Measurements from ENCODE around the gene RIN1. TPM values are rescaled to one million over a fixed set of nuclear protein-coding genes. Genes with fewer than 3 reads are reported as not detected.

RIN1 gene
- total and polyA plus RNA-seq, 2 experiments from 2014 or later: 2.5 to 8.2 TPM

- H2AFZ ChIP-seq: no peak overlapping the region
- no peak for TF ChIP-seq EZH2phosphoT487 (IDR thresholded peaks at IDR 0.05; ENCODE audit: unreplicated experiment)
- TF ChIP-seq, protein P1, sequence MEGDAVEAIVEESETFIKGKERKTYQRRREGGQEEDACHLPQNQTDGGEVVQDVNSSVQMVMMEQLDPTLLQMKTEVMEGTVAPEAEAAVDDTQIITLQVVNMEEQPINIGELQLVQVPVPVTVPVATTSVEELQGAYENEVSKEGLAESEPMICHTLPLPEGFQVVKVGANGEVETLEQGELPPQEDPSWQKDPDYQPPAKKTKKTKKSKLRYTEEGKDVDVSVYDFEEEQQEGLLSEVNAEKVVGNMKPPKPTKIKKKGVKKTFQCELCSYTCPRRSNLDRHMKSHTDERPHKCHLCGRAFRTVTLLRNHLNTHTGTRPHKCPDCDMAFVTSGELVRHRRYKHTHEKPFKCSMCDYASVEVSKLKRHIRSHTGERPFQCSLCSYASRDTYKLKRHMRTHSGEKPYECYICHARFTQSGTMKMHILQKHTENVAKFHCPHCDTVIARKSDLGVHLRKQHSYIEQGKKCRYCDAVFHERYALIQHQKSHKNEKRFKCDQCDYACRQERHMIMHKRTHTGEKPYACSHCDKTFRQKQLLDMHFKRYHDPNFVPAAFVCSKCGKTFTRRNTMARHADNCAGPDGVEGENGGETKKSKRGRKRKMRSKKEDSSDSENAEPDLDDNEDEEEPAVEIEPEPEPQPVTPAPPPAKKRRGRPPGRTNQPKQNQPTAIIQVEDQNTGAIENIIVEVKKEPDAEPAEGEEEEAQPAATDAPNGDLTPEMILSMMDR (conservative IDR thresholded peaks at IDR 0.05; ENCODE audit: low read depth in 2 of 2): peak in 1 of 2 experiments; percentile 35; a peak in 2 of 4 replicates
These were observed 5.3 kb downstream of the RIN1 start for GRCh38 chr11:66330931-66331330.

GRCh38 chr11:66329165-66329673 lies 7.0 kb downstream of the RIN1 start:
- no peaks in the 10 kb centered on the region for H3K36me3 Mint-ChIP-seq (ENCODE audit: low read depth)
- peak overlapping the region; percentile 52; the same call in 1 of the 2 replicates for H2AFZ ChIP-seq
- no peaks in the 10 kb centered on the region for H3K9me2 ChIP-seq (ENCODE audit: insufficient read depth)
- H3K4me1 ChIP-seq (ENCODE audit: insufficient read depth): peaks cover 5% of the 10 kb centered on the region; the same call in 1 of the 2 replicates
- H3K27ac Mint-ChIP-seq: no peak overlapping the region
- no peak overlapping the region for H3K4me3 ChIP-seq
- no peak overlapping the region for H3K4me3 Mint-ChIP-seq
- ATAC-seq: no peak
- H3K4me2 ChIP-seq: peak overlapping the region; percentile 68; the same call in 1 of the 2 replicates
- DNase-seq (ENCODE audit: low spot score): no peak
- H3K27me3 Mint-ChIP-seq (ENCODE audit: insufficient read depth, low read depth, poor library complexity): peaks cover 21% of the 10 kb centered on the region
- no peaks in the 10 kb centered on the region for H3K36me3 ChIP-seq (ENCODE audit: insufficient read depth)
- H3K9me3 Mint-ChIP-seq: no peaks in the 10 kb centered on the region
- H3F3A ChIP-seq (replicated peaks; ENCODE audit: low read depth): no peaks in the 10 kb centered on the region
- H3K79me2 ChIP-seq (replicated peaks; ENCODE audit: insufficient read depth): no peaks in the 10 kb centered on the region
- H4K20me1 ChIP-seq (replicated peaks; ENCODE audit: insufficient read depth): no peaks in the 10 kb centered on the region
- H3K4me1 Mint-ChIP-seq: peaks cover 21% of the 10 kb centered on the region
- H3K27ac ChIP-seq (ENCODE audit: low read depth): no peak overlapping the region
- no peaks in the 10 kb centered on the region for H3K27me3 ChIP-seq (ENCODE audit: insufficient read depth)
- TF ChIP-seq ZNF114 (CRISPR knock-in tag; IDR thresholded peaks at IDR 0.05) (no peak), EZH2 (IDR thresholded peaks at IDR 0.05; ENCODE audit: low read depth, unreplicated experiment) (no peak), ETS1 (IDR thresholded peaks at IDR 0.05) (no peak), STAT1 (IDR thresholded peaks at IDR 0.05; ENCODE audit: unreplicated experiment) (no peak), REST (IDR thresholded peaks at IDR 0.05; ENCODE audit: unreplicated experiment) (no peak), JUNB (IDR thresholded peaks at IDR 0.05; ENCODE audit: unreplicated experiment) (no peak), NANOG (IDR thresholded peaks at IDR 0.05; ENCODE audit: borderline replicate concordance) (no peak), ZNF331 (CRISPR knock-in tag; IDR thresholded peaks at IDR 0.05; ENCODE audit: low read depth) (no peak)

More at GRCh38 chr11:66330931-66331330, 5.3 kb downstream of the RIN1 start:
- Histone ChIP-seq H3K9me2 (ENCODE audit: insufficient read depth) (no peaks in the 10 kb centered on the region), H4K20me1 (replicated peaks; ENCODE audit: insufficient read depth) (no peaks in the 10 kb centered on the region), H3K27ac (ENCODE audit: low read depth) (no peak overlapping the region), H3K4me1 (ENCODE audit: insufficient read depth) (peaks cover 10% of the 10 kb centered on the region; the same call in 1 of the 2 replicates), H3K36me3 (ENCODE audit: insufficient read depth) (no peaks in the 10 kb centered on the region), H3K27me3 (ENCODE audit: insufficient read depth) (no peaks in the 10 kb centered on the region), H3F3A (replicated peaks; ENCODE audit: low read depth) (0 out of 2 replicates have a peak, but pooled peaks cover 3% of the 10 kb centered on the region), H3K4me3 (no peak overlapping the region), H3K4me2 (no peak overlapping the region), H3K79me2 (replicated peaks; ENCODE audit: insufficient read depth) (no peaks in the 10 kb centered on the region)
- no peak for ATAC-seq
- DNase-seq (ENCODE audit: low spot score): no peak
- peaks cover 22% of the 10 kb centered on the region for H3K4me1 Mint-ChIP-seq
- H3K4me3 Mint-ChIP-seq: no peak overlapping the region
- H3K36me3 Mint-ChIP-seq (ENCODE audit: low read depth): no peaks in the 10 kb centered on the region
- H3K9me3 Mint-ChIP-seq: no peaks in the 10 kb centered on the region
- peaks cover 21% of the 10 kb centered on the region for H3K27me3 Mint-ChIP-seq (ENCODE audit: insufficient read depth, low read depth, poor library complexity)
- no peak overlapping the region for H3K27ac Mint-ChIP-seq
